RWPE1 (cell line): ENCODE data around the gene FAAP20.
A peak's percentile ranks its signal among the peaks of the same experiment; 100 is the strongest.

Experiments used
- CTCF ChIA-PET: fragments of 350-600 bp; sonication (Branson Sonifier 250); formaldehyde crosslinking; extraction: SDS; loops from one replicate; lab custom pipeline; 2021; lab: Yijun Ruan, JAX
- POLR2A ChIA-PET: fragments of 400-600 bp; formaldehyde crosslinking; extraction: SDS; loops from one replicate; lab custom pipeline; 2020; ENCODE audit warnings: antibody characterized with exemption; ENCODE audit not compliant: low non-redundant PET; lab: Yijun Ruan, JAX
- DNase-seq: peaks from one replicate; pipeline ENCODE4 v3.0.0; 2012; ENCODE audit warnings: low spot score
- H3K27ac ChIP-seq: fragments of 450-650 bp; 2 replicates; pipeline ENCODE4 v1.5.1; 2017
- CTCF ChIP-seq: fragments of 450-650 bp; conservative IDR thresholded peaks from 2 replicates; pipeline ENCODE4 v1.5.1; 2017; ENCODE audit warnings: low read depth, mild to moderate bottlenecking

FAAP20 gene

GRCh38 chr1:2176615-2177014 lies 18.0 kb downstream of the FAAP20 start:
- POLR2A ChIA-PET: no interaction called here
- CTCF ChIA-PET: interaction anchor here (0.7 kb wide), 1 partner anchor 36 kb away, joined by 3 read pairs; no protein-coding TSS in a partner anchor
- H3K27ac ChIP-seq: no peak overlapping the region

GRCh38 chr1:2175681-2176454 lies 18.7 kb downstream of the FAAP20 start:
- ChIA-PET POLR2A (no interaction called here), CTCF (interaction anchor here (0.7 kb wide), 1 partner anchor 36 kb away, joined by 3 read pairs; no protein-coding TSS in a partner anchor)
- H3K27ac ChIP-seq: no peak overlapping the region
- no peak for TF ChIP-seq CTCF
- no peak for DNase-seq

More at GRCh38 chr1:2176615-2177014, 18.0 kb downstream of the FAAP20 start:
- no peak for TF ChIP-seq CTCF
- DNase-seq: no peak

GRCh38 chr1:2175055-2175414 lies 19.5 kb downstream of the FAAP20 start:
- POLR2A ChIA-PET: no interaction called here
- TF ChIP-seq CTCF: no peak
- peak overlapping the region; percentile 19; the same call in 1 of the 2 replicates for H3K27ac ChIP-seq
- DNase-seq: no peak
- CTCF ChIA-PET: interaction anchor here (0.6 to 1.8 kb wide), 13 partner anchors 9 to 239 kb away, joined by 3 to 30 read pairs (median 5); partner anchors contain the start of gene GABRD

GRCh38 chr1:2174348-2175054 lies 20.1 kb downstream of the FAAP20 start:
- TF ChIP-seq CTCF: peak; percentile 95
- POLR2A ChIA-PET: no interaction called here
- peak overlapping the region; percentile 19 for H3K27ac ChIP-seq
- DNase-seq: peak; percentile 87
- CTCF ChIA-PET: interaction anchor here (0.5 to 1.8 kb wide), 34 partner anchors 10 to 892 kb away, joined by 3 to 30 read pairs (median 4); partner anchors contain the start of gene GABRD

- H3K27ac ChIP-seq: peak overlapping the region; percentile 19
- POLR2A ChIA-PET: no interaction called here
- DNase-seq: no peak
- CTCF ChIA-PET: interaction anchor here (0.6 to 1.8 kb wide), 19 partner anchors 9 to 893 kb away, joined by 3 to 30 read pairs (median 6); no protein-coding TSS in a partner anchor
- TF ChIP-seq CTCF: no peak
Observed at GRCh38 chr1:2173546-2174347, 20.8 kb downstream of the FAAP20 start.
